NOMO-1 treated with DMSO at 0.1 percent for 48 hours (cell line): Measurements from ENCODE around the gene CRYAA.

Source experiments
- DNase-seq: peaks from one replicate; lab custom pipeline; 2025; ENCODE audit not compliant: unreplicated experiment; lab: John Stamatoyannopoulos, UW

The CRYAA gene

DNA sequence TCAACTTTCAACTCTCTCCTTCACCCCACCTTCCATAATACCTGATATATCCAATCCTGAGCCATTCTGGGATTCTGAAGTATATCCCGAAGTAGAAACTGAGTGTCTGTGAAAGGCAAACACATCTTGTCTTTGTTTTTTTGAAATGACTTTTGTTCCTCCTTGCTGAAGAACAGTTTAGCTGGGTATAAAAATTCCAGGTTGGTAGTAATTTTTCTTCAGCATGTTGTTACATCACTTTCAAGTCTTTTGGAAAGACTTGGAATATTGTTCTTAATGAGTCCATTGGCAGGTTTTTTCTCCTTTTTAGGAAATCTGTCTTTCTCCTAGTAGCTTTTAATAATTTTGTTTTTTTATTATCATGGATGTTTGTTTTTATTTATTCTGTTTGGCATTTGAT, 32.7 kb downstream of the CRYAA start:
- DNase-seq = no peak

DNA sequence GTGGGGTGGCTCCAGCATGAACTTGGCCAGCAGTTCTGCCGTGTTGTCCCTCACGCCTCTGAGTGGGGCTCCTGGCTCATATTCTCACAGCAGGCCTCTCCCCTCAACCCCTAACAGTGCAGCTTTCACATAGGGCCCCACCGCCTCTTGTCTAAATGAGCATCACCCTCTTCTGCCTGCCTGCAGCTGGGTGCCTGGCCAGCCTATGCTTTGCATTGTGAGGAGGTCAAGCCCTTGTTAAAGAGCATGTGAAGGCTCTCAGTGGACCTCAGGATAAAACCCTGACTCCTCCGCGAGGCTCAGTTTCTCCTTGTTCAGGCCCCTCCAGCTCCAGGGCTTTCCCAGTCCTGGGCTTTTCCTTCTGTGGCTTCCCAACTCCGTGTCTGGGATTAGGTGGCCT, 34.8 kb downstream of the CRYAA start:
- DNase-seq = no peak

DNA sequence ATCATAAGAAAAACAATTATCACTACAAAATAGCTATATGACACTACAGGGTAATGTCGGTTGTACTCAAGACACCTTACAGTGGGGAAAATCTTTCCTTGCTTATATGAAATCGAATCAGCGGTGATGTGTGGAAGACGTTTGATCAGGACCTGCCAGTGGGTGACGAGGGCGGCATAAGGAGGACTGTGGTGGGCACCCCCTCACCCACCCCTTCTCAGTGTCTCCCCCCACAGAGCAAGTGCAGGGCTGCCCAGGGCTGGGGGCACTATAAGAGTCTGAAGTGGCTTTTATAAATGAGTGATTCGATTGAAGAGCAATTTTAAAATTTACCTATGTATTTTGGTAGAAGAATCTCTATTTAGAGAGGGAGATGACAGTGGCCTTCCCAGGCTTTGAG, 35.8 kb downstream of the CRYAA start:
- no peak for DNase-seq

DNA sequence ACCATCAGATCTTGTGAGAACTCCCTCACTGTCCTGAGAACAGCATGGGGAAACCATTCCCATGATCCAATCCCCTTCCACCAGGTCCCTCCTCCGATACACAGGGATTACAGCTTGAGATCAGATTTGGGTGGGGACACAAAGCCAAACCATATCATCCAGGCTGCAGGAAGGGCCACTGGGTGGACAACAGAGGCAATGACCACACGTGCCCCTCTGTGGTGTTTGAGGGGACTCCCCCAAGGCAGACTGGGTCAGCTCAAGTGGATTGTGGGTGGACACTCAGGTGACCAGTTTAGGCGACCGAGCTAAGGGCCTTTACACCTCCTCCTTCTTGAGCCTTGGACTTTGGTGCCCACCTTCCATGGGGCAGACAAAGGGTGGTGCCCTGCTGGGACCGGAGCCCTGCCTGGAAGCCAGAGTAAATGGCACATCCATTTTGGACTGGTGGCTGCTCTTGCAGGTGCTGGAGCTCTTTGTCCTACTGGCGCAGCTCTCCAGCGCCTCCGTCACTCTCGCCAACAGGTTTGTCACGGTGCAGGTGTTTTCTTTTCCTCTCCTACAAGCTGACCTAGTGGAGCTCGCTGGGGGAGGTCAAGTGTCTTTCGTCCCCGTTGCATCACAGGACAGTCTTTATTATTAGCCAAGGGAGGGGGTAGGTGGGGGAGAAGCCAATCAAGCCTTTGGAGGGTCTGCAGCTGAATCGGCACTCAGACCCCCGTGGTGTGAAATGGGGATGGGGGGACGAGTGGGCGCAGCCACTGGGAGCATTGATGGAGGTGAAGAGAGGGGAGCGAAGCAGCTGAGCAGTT, 37.6 kb downstream of the CRYAA start:
- no peak for DNase-seq

- DNase-seq = no peak
Measured at GRCh38 chr21:43207043-43207315, 38.2 kb downstream of the CRYAA start.

- no peak for DNase-seq
Measured at GRCh38 chr21:43207868-43208267, 39.1 kb downstream of the CRYAA start.

GRCh38 chr21:43208561-43209332, 39.9 kb downstream of the CRYAA start:
- no peak for DNase-seq

DNA sequence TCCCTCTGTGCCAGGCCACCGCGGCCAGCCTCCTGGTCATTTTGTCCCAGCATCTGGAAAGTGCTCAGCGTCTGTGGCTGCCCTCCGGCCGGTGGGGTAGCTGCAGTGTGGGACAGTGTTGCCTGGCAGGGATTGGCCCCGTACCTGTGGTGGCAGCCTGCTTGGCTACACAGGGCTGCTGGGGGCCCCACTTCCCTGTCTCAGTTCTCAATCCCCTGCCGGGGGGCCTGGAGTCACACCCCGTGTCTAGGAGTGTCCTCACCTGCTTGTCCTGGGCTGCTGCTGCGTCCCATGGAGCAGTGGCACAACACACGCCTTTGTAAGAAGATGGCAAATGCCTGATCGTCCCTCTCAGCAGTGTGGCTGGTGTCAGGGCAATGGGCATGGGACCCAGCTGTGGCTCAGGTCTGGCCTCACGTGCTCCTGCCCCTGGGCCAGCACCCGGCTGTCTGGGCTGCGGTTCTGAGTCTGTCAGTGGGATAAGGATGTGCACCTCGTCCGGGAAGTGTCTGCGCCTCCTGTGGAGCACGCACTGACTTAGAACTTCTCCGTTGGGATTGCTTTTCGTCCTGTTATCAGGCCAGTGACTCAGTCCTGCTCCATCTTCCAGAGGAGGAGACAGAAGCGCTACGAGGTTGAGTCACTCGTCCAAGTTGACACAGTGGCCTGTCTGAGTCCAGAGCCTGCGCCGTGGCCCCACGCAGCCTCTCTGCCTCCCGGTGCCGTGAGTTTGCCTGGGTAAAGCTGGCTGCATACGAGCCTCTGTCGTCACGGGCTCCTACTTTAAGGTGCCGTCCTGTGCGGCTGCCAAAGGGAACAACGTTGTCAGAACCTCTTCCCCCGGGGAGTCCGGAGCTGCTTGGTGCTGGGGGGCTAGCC, 41.0 kb downstream of the CRYAA start:
- DNase-seq = no peak

DNA sequence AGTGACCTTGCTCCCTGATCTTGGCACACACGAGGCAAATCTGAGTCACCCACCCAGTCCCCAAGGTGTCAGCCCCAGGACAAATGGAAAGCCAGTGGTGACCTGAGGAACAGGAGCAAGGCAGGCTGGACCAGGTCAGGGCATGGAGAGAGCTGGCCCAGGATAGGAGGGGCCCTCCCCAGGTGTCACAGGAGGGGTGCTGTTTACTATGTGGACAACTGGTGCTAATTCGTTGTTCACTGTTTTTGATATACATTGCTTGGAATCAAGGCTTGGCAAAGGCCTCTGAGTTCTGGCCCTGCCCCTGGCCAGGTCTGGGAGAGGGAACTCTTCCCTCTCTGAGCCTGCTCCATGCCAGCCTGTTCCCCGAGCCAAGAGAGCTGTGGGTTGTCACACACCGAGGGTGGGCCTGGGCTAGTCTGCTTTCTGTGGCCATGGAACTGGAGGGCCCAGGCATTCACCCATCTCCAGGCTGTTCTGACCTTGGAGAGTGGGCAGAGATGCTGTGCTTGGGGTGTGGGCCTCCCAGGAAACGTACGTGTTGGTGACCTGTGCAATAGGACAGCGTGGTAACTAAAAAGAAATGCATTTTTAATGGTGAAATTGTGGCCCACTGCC, 41.8 kb downstream of the CRYAA start:
- DNase-seq = no peak

DNA sequence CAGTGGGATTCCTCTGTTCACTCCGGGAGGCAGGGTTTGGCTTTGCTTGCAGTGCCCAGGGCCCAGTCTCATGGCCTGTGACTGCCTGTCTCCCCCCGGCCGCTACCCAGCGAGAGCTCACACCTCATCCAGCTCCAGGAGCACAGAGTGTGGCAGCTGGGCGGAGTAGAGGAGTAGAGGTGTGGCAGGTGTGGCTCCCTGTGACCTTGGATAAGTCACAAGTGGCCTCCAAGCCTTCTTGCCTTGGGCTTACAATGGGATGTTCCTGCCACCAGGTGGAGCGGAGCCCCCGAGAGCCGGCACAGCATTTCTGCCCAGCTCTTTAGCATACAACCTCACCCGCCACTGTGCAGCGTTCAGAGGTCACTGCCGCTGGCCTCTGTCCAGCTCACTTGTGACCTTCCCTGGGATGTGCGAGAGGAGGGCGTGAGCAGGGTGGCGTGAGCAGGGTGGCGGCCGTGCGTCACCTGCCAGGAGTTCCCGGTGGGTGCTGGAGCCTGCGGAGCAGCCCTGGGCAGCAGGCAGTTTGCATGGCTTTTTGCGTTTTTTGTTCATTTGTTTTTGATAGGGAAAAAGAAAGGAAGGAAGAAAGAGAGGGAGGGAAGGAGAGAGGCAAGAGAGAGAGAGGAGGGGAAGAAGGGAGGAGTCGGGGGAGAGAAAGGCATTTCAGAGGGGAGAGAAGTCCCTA, 42.4 kb downstream of the CRYAA start:
- DNase-seq = no peak

DNA sequence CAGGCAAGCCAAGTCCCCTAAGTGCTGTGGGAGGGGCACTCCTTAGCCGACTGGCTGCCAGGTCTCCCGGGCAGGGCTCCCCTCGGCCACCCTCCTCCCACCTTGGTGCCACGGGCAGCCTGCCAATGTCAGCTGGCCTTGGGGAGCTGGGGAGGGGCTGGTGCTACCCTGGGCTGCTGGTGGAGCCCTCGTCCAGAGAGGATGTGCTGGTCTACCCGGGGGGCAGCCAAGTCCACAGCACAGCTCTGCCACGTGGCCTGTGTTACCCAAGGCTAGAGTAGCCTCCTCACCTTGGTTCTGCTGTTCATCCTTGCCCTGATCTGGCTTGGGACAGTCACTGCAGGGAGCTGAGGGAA, 42.9 kb downstream of the CRYAA start:
- no peak for DNase-seq
